GM10248 (cell line): ENCODE data around the gene IFNK.
A peak's percentile ranks its signal among the peaks of the same experiment; 100 is the strongest.

Experiments
- CTCF ChIA-PET: fragments of 300-600 bp; sonication (Branson Sonifier 250); formaldehyde crosslinking; extraction: SDS; loops from one replicate; lab custom pipeline; 2021; ENCODE audit warnings: antibody characterized with exemption; lab: Yijun Ruan, JAX
- POLR2A ChIA-PET: fragments of 350-650 bp; sonication (Branson Sonifier 250); formaldehyde crosslinking; extraction: SDS; loops from one replicate; lab custom pipeline; 2020; ENCODE audit warnings: antibody characterized with exemption; lab: Yijun Ruan, JAX
- DNase-seq: peaks from one replicate; pipeline ENCODE4 v3.0.0; 2012; ENCODE audit errors: extremely low spot score
- CTCF ChIP-seq: IDR thresholded peaks from 2 replicates; pipeline ENCODE4 v1.5.1; 2012; ENCODE audit warnings: mild to moderate bottlenecking, low read depth; ENCODE audit errors: extremely low read depth, missing control alignments, control extremely low read depth

The IFNK gene

GRCh38 chr9:27483576-27483975 is 40.5 kb upstream of the IFNK start:
- no peak for DNase-seq
- ChIA-PET POLR2A (no interaction called here), CTCF (interaction anchor here (1.1 to 1.4 kb wide), 2 partner anchors 134 to 170 kb away, joined by 3 read pairs; no protein-coding TSS in a partner anchor)
- no peak for TF ChIP-seq CTCF

GRCh38 chr9:27485158-27485557 is 38.9 kb upstream of the IFNK start:
- ChIA-PET CTCF (interaction anchor here (0.8 to 1.7 kb wide), 5 partner anchors 11 to 45 kb away, joined by 3 to 9 read pairs (median 5); partner anchors contain the start of gene MOB3B), POLR2A (no interaction called here)
- DNase-seq = peak; percentile 44
- TF ChIP-seq CTCF = no peak

GRCh38 chr9:27487128-27487640 is 36.9 kb upstream of the IFNK start:
- ChIA-PET POLR2A (interaction anchor here (0.5 kb wide), 1 partner anchor 92 kb away, joined by 3 read pairs; no protein-coding TSS in a partner anchor), CTCF (interaction anchor here (0.8 to 4.2 kb wide), 5 partner anchors 10 to 105 kb away, joined by 3 to 12 read pairs (median 8); partner anchors contain the start of gene MOB3B)
- TF ChIP-seq CTCF = no peak
- no peak for DNase-seq

DNA sequence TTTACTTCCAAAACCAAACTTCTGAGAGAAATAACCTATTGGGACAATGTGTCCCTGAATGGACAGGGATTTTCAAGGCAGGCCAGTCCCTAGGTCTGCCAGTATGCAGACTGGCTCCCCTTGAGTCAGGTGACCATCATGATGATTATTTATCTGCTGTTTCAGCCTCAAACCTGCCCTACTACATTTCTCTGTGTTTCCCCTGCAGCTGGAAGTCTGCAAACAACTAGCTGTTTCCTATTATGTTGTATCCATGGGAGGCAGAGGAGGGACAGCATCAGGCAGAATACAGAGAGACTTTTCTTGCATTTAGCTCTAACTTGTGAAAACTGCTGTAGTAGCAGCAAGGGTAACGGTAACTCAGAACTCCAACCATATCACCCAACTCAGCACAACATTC is 36.2 kb upstream of the IFNK start:
- DNase-seq = no peak
- ChIA-PET CTCF (interaction anchor here (1.9 to 4.2 kb wide), 4 partner anchors 10 to 155 kb away, joined by 5 to 12 read pairs (median 8); partner anchors contain the start of gene MOB3B), POLR2A (no interaction called here)
- no peak for TF ChIP-seq CTCF

- peak; percentile 63 for DNase-seq
- ChIA-PET CTCF (interaction anchor here (1.0 to 4.2 kb wide), 5 partner anchors 9 to 156 kb away, joined by 3 to 12 read pairs (median 4); no protein-coding TSS in a partner anchor), POLR2A (interaction anchor here (0.6 kb wide), 1 partner anchor 9 kb away, joined by 4 read pairs; no protein-coding TSS in a partner anchor)
- no peak for TF ChIP-seq CTCF
Observed at GRCh38 chr9:27489087-27489876, 34.8 kb upstream of the IFNK start.

GRCh38 chr9:27491154-27491553 is 32.9 kb upstream of the IFNK start:
- no peak for DNase-seq
- no peak for TF ChIP-seq CTCF
- ChIA-PET POLR2A (no interaction called here), CTCF (no interaction called here)
